HepG2 (cell line): ENCODE measurements around the gene IQCK. TPM values are rescaled to one million over a fixed set of nuclear protein-coding genes. Genes with fewer than 3 reads are reported as not detected.

Experiments
- ATAC-seq: fragments of 200-7000 bp; cut with Tn5 transposase; 3 replicates; pipeline ENCODE4 v1.9.1; 2020; ENCODE audit warnings: mild to moderate bottlenecking, moderate library complexity
- BruUV-seq: library from RNA; stranded (reverse); fragments of 400-500 nt; replicated peaks from 2 replicates; lab custom pipeline; 2021; lab: Mats Ljungman, UMichigan
- CTCF ChIA-PET: fragments of 300-600 bp; formaldehyde crosslinking; extraction: SDS; loops from one replicate; lab custom pipeline; 2021; ENCODE audit warnings: low total read pairs, inconsistent platforms, low intra/inter-chr PET ratio; lab: Yijun Ruan, JAX
- POLR2A ChIA-PET: fragments of 350-600 bp; sonication (Branson Sonifier 250); formaldehyde crosslinking; loops from one replicate; lab custom pipeline; 2020; ENCODE audit warnings: antibody characterized with exemption, inconsistent platforms; lab: Yijun Ruan, JAX
- DNase-seq: peaks from one replicate; pipeline ENCODE4 v3.0.0-alpha.2; 2015; ENCODE audit warnings: low spot score
- FAIRE-seq: peaks from 3 replicates; lab custom pipeline; 2011; peaks lifted over from hg19 to GRCh38; lab: Jason Lieb, UNC
- H2AFZ ChIP-seq: one replicate; pipeline ENCODE4 v1.6.1; 2011; ENCODE audit warnings: low read length, inconsistent platforms
- H3K27ac ChIP-seq: fragments of 300-600 bp; 3 replicates; pipeline ENCODE4 v1.8.0; 2011; ENCODE audit warnings: mixed run types, mild to moderate bottlenecking, mixed read lengths, low read length, inconsistent platforms; ENCODE audit not compliant: insufficient read depth; ENCODE audit errors: extremely low read length
- H3K27me3 ChIP-seq, 2 experiments: fragments of 200-600 bp in 1 of 2; 2 replicates in 1 of 2; 3 replicates in 1 of 2; pipeline versions ENCODE4 v1.6.0 to v1.8.0; 2011; ENCODE audit warnings: low read length in 2 of 2, mild to moderate bottlenecking in 2 of 2, moderate library complexity in 2 of 2, inconsistent platforms in 1 of 2; ENCODE audit not compliant: insufficient read depth in 2 of 2, control insufficient read depth in 1 of 2
- H3K36me3 ChIP-seq, 2 experiments: fragments of 200-600 bp in 1 of 2; replicated peaks in 1 of 2; 2 replicates in 1 of 2; 3 replicates in 1 of 2; pipeline versions ENCODE4 v1.5.1 to v1.8.0; 2011; ENCODE audit warnings: low read length in 2 of 2, inconsistent platforms in 1 of 2; ENCODE audit not compliant: insufficient read depth in 2 of 2, control insufficient read depth in 1 of 2
- H3K4me1 ChIP-seq: 2 replicates; pipeline ENCODE4 v1.5.1; 2012; ENCODE audit warnings: low read length, inconsistent platforms; ENCODE audit not compliant: insufficient read depth
- H3K4me2 ChIP-seq: 2 replicates; pipeline ENCODE4 v1.6.0; 2011; ENCODE audit warnings: low read depth, low read length, inconsistent platforms
- H3K4me3 ChIP-seq, 3 experiments: fragments of 200-600 bp in 1 of 3; sonication (generic), shearing (Covaris generic) in 1 of 3; replicated peaks in 1 of 3; 2 replicates each; pipeline ENCODE4 v1.5.1; 2011 to 2016; ENCODE audit warnings: low read length in 3 of 3, inconsistent platforms in 2 of 3, low read depth in 2 of 3, mild to moderate bottlenecking in 2 of 3, control low read depth in 1 of 3, mixed read lengths in 1 of 3; ENCODE audit not compliant: insufficient read depth in 1 of 3
- H3K79me2 ChIP-seq: one replicate; pipeline ENCODE4 v1.6.1; 2011; ENCODE audit warnings: low read length, inconsistent platforms; ENCODE audit not compliant: insufficient read depth
- H3K9ac ChIP-seq: 2 replicates; pipeline ENCODE4 v1.6.0; 2011; ENCODE audit warnings: mild to moderate bottlenecking, low read depth, low read length, inconsistent platforms; ENCODE audit not compliant: insufficient read depth
- H3K9me3 ChIP-seq: 2 replicates; pipeline ENCODE4 v1.5.1; 2012; ENCODE audit warnings: mild to moderate bottlenecking, low read length
- H4K20me1 ChIP-seq: 2 replicates; pipeline ENCODE4 v1.6.0; 2011; ENCODE audit warnings: inconsistent platforms, mild to moderate bottlenecking, low read length, moderate library complexity; ENCODE audit not compliant: insufficient read depth
- HOXA5 ChIP-seq: sonication (generic); formaldehyde crosslinking; IDR thresholded peaks from 2 replicates; pipeline ENCODE4 v1.4.0; 2020; ENCODE audit warnings: missing genetic modification reagents
- MEF2D ChIP-seq: sonication (generic); formaldehyde crosslinking; IDR thresholded peaks from 2 replicates; pipeline ENCODE4 v1.5.1; 2020; ENCODE audit warnings: mild to moderate bottlenecking, missing genetic modification reagents
- MTA3 ChIP-seq: sonication (generic); formaldehyde crosslinking; IDR thresholded peaks from 2 replicates; pipeline ENCODE4 v1.4.0; 2020; ENCODE audit warnings: missing genetic modification reagents
- PTBP1 ChIP-seq: fragments of 200-400 bp; formaldehyde crosslinking; IDR thresholded peaks from 2 replicates; pipeline ENCODE4 v1.6.1; 2018; ENCODE audit warnings: low read length, low read depth; ENCODE audit not compliant: poor library complexity, severe bottlenecking
- TBL1XR1 ChIP-seq: fragments of 150-350 bp; IDR thresholded peaks from 2 replicates; pipeline ENCODE4 v1.6.1; 2014; ENCODE audit warnings: borderline replicate concordance, low read length; ENCODE audit not compliant: partially characterized antibody
- TCF7L2 ChIP-seq: IDR thresholded peaks from 2 replicates; pipeline ENCODE4 v1.6.1; 2011; ENCODE audit warnings: mild to moderate bottlenecking, low read depth, low read length, moderate library complexity
- ZNF30 ChIP-seq: sonication (generic); formaldehyde crosslinking; IDR thresholded peaks from 2 replicates; pipeline ENCODE4 v1.5.0; 2020; ENCODE audit warnings: mild to moderate bottlenecking, missing genetic modification reagents
- WGBS: methylation state at CpG from one replicate; pipeline ENCODE4 v1.1.6; 2017; ENCODE audit warnings: low lambda C conversion rate; 5-methylcytosine and 5-hydroxymethylcytosine counted together
- in situ Hi-C: cut with HindIII; loops from 2 replicates; pipeline ENCODE4 v1.10.0; 2017; ENCODE audit warnings: low pct_unique_long_range_greater_than_20kb; ENCODE audit not compliant: extremely low pct_ligation_motif_present
- intact Hi-C: fragments of 100-400 bp; cut with micrococcal nuclease; formaldehyde crosslinking; loops from one replicate; pipeline ENCODE4 v1.10.0; 2022; ENCODE audit not compliant: unreplicated experiment
- polyA plus RNA-seq, 8 experiments: library from polyadenylated mRNA; depleted of rRNA in 3 of 8; stranded (reverse) in 7 of 8; unstranded in 1 of 8; fragments of >200 nt; fragmentation: Illumina TruSeq in 4 of 8; extraction: Trizol in 4 of 8; gene quantifications; 2 replicates each; pipeline versions ENCODE4 v1.2.1 to v1.2.3, GENCODE V29; 2011 to 2016; ENCODE audit warnings: low read depth in 4 of 8, missing spikeins in 1 of 8, mixed read lengths in 1 of 8; ENCODE audit not compliant: insufficient read depth in 1 of 8
- total RNA-seq, 5 experiments: library from RNA; depleted of rRNA; stranded (reverse); fragments of >200 nt; fragmentation: Illumina TruSeq; extraction: Trizol; gene quantifications; 2 replicates each; pipeline ENCODE4 v1.2.3, GENCODE V29; 2016; ENCODE audit warnings: low read depth in 1 of 5
- TF ChIP-seq, protein P1 (sequence below): sonication (generic); formaldehyde crosslinking; conservative IDR thresholded peaks from 2 replicates; pipeline ENCODE4 v1.4.0; 2020; ENCODE audit warnings: missing genetic modification reagents
- TF ChIP-seq, protein P2 (sequence below): sonication (generic); formaldehyde crosslinking; IDR thresholded peaks from 2 replicates; pipeline ENCODE4 v1.4.0; 2020; ENCODE audit warnings: mild to moderate bottlenecking, low read depth, missing genetic modification reagents
- TF ChIP-seq, protein P3 (sequence below): sonication (generic); formaldehyde crosslinking; IDR thresholded peaks from 2 replicates; pipeline ENCODE4 v1.4.0; 2020; ENCODE audit warnings: missing genetic modification reagents
- TF ChIP-seq, protein P4 (sequence below): sonication (generic); formaldehyde crosslinking; IDR thresholded peaks from 2 replicates; pipeline ENCODE4 v1.4.0; 2020; ENCODE audit warnings: missing genetic modification reagents, mild to moderate bottlenecking, borderline replicate concordance
- TF ChIP-seq, protein P5 (sequence below): sonication (generic); formaldehyde crosslinking; IDR thresholded peaks from 2 replicates; pipeline ENCODE4 v1.5.1; 2020; ENCODE audit warnings: missing genetic modification reagents, mild to moderate bottlenecking, borderline replicate concordance
- TF ChIP-seq, protein P6 (sequence below): IDR thresholded peaks from 2 replicates; pipeline ENCODE4 v1.6.1; 2018; ENCODE audit warnings: missing genetic modification reagents

IQCK gene
- total and polyA plus RNA-seq, 2 of the 13 experiments (the other 11 are each of a cell fraction or from before 2014, with no cell fraction given): 5.1 to 7.3 TPM

DNA sequence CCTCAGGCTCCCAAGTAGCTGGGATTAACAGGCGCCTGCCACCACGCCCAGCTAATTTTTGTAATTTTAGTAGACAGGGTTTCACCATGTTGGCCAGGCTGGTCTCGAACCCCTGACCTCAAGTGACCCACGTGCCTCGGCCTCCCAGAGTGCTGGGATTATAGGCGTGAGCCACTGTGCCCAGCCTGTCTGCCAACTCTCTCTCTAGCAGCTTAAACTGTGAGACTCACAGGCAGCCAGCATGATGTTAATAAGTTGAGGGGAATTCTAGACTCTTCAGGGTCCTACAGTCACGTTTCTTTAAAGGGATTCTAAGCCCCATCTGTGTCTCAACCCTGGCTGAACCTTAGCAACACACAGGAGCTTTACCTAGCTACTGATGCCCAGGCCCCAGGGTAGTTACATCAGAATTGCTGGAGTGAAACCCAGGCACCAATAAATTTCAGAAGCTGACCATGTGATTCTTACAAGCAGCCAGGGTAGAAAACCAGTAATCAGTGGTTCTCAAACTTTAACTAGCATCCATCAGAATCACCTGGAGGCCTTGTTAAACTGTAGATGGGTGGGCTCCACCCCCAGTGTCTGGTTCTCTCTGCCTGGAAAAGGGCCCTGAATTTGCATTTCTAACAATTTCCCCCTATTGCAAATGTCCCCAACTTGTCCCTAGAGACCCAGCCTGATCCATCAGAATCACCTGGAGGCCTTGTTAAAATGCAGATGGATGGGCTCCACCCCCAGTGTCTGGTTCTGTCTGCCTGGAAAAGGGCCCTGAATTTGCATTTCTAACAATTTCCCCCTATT, 135.9 kb downstream of the IQCK start (continued):
- TF ChIP-seq, protein P1, sequence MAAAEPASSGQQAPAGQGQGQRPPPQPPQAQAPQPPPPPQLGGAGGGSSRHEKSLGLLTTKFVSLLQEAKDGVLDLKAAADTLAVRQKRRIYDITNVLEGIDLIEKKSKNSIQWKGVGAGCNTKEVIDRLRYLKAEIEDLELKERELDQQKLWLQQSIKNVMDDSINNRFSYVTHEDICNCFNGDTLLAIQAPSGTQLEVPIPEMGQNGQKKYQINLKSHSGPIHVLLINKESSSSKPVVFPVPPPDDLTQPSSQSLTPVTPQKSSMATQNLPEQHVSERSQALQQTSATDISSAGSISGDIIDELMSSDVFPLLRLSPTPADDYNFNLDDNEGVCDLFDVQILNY (CRISPR knock-in tag): no peak

DNA sequence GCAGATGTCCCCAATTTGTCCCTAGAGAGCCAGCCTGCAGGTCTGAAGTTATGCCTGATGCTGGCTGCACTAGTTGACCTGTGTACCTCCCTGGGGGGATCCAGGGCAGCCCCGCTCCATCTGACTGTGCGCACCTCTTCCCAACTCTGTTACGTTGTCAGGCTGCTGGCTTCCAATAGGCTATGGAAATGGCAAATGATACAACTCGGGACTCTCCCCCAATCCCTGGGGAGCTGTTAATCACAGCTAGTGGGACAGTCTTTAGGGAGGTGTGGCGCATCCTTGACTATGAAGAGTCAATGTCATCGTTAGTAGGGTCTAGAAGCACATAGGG, 136.4 kb downstream of the IQCK start:
- ATAC-seq (no peak), DNase-seq (no peak), FAIRE-seq (no peak)
- Histone ChIP-seq H4K20me1 (no peaks in the 10 kb centered on the region), H3K4me2 (no peak overlapping the region), H3K4me1 (no peaks in the 10 kb centered on the region), H3K79me2 (no peaks in the 10 kb centered on the region), H3K4me3 (no peak overlapping the region), H3K27ac (no peak overlapping the region), H3K9ac (no peak overlapping the region), H3K36me3 (no peaks in the 10 kb centered on the region), H2AFZ (no peak overlapping the region), H3K27me3 (no peaks in the 10 kb centered on the region), H3K9me3 (no peaks in the 10 kb centered on the region)
- POLR2A ChIA-PET: no interaction called here
- in situ Hi-C loops (no loop called here), intact Hi-C loops (no loop called here)
- CTCF ChIA-PET: no interaction called here
- WGBS: 75% methylated on average over 6 of the region's 6 CpGs
- BruUV-seq: no TSS peak
- TF ChIP-seq TCF7L2 (no peak), TBL1XR1 (no peak), MTA3 (no peak), HOXA5 (no peak), MEF2D (CRISPR knock-in tag) (no peak), ZNF30 (CRISPR knock-in tag) (no peak), PTBP1 (no peak)
- TF ChIP-seq, protein P2, sequence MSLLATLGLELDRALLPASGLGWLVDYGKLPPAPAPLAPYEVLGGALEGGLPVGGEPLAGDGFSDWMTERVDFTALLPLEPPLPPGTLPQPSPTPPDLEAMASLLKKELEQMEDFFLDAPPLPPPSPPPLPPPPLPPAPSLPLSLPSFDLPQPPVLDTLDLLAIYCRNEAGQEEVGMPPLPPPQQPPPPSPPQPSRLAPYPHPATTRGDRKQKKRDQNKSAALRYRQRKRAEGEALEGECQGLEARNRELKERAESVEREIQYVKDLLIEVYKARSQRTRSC: no peak
- TF ChIP-seq, protein P3, sequence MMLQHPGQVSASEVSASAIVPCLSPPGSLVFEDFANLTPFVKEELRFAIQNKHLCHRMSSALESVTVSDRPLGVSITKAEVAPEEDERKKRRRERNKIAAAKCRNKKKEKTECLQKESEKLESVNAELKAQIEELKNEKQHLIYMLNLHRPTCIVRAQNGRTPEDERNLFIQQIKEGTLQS: no peak
- TF ChIP-seq, protein P4, sequence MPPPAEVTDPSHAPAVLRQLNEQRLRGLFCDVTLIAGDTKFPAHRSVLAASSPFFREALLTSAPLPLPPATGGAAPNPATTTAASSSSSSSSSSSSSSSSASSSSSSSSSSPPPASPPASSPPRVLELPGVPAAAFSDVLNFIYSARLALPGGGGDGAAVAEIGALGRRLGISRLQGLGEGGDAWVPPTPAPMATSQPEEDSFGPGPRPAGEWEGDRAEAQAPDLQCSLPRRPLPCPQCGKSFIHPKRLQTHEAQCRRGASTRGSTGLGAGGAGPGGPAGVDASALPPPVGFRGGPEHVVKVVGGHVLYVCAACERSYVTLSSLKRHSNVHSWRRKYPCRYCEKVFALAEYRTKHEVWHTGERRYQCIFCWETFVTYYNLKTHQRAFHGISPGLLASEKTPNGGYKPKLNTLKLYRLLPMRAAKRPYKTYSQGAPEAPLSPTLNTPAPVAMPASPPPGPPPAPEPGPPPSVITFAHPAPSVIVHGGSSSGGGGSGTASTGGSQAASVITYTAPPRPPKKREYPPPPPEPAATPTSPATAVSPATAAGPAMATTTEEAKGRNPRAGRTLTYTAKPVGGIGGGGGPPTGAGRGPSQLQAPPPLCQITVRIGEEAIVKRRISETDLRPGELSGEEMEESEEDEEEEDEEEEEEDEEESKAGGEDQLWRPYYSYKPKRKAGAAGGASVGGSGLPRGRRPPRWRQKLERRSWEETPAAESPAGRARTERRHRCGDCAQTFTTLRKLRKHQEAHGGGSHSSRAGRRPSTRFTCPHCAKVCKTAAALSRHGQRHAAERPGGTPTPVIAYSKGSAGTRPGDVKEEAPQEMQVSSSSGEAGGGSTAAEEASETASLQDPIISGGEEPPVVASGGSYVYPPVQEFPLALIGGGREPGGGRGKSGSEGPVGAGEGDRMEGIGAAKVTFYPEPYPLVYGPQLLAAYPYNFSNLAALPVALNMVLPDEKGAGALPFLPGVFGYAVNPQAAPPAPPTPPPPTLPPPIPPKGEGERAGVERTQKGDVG: no peak
- TF ChIP-seq, protein P5, sequence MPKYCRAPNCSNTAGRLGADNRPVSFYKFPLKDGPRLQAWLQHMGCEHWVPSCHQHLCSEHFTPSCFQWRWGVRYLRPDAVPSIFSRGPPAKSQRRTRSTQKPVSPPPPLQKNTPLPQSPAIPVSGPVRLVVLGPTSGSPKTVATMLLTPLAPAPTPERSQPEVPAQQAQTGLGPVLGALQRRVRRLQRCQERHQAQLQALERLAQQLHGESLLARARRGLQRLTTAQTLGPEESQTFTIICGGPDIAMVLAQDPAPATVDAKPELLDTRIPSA (CRISPR knock-in tag): no peak
- TF ChIP-seq, protein P6, sequence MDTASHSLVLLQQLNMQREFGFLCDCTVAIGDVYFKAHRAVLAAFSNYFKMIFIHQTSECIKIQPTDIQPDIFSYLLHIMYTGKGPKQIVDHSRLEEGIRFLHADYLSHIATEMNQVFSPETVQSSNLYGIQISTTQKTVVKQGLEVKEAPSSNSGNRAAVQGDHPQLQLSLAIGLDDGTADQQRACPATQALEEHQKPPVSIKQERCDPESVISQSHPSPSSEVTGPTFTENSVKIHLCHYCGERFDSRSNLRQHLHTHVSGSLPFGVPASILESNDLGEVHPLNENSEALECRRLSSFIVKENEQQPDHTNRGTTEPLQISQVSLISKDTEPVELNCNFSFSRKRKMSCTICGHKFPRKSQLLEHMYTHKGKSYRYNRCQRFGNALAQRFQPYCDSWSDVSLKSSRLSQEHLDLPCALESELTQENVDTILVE (CRISPR knock-in tag): no peak
